Activated naive CD4-positive, alpha-beta T cell treated with anti-CD3 and anti-CD28 coated beads, Interleukin-2, amount 50 U/mL, for 72 hours (primary cell): ENCODE results near the gene ITK. TPM values are rescaled to one million over a fixed set of nuclear protein-coding genes. Genes with fewer than 3 reads are reported as not detected.
A peak's percentile ranks its signal among the peaks of the same experiment; 100 is the strongest.
"Not testable (repeated sequence)": the region's sequence is repeated elsewhere in the genome, so short reads cannot be mapped to it uniquely, and the experiment has no call there.

Source experiments
- ATAC-seq, 2 donors: fragments of 150-1000 bp; cut with Tn5 transposase; 2 replicates each; pipeline ENCODE4 v1.10.0; 2021; ENCODE audit warnings: mild to moderate bottlenecking in 2 of 2, moderate library complexity in 2 of 2
- DNase-seq, 2 donors: peaks; one replicate each; pipeline ENCODE4 v3.0.0; 2021 to 2022; ENCODE audit warnings: low spot score in 2 of 2
- H3K27ac Mint-ChIP-seq, 2 donors: one replicate each; pipeline ENCODE4 v1.8.0; 2022; ENCODE audit warnings: mild to moderate bottlenecking in 2 of 2, mixed read lengths in 2 of 2
- H3K36me3 Mint-ChIP-seq, 2 donors: one replicate each; pipeline ENCODE4 v1.8.0; 2022; ENCODE audit warnings: mixed read lengths in 2 of 2
- H3K9me3 Mint-ChIP-seq, 2 donors: one replicate each; pipeline ENCODE4 v1.8.0; 2022; ENCODE audit warnings: mixed read lengths in 2 of 2
- total RNA-seq, 2 donors: library from RNA; stranded (reverse); gene quantifications; one replicate each; pipeline ENCODE4 v1.2.3, GENCODE V29; 2022

The ITK gene
- total RNA-seq, 2 donors from 2014 or later: 203 to 308 TPM

DNA sequence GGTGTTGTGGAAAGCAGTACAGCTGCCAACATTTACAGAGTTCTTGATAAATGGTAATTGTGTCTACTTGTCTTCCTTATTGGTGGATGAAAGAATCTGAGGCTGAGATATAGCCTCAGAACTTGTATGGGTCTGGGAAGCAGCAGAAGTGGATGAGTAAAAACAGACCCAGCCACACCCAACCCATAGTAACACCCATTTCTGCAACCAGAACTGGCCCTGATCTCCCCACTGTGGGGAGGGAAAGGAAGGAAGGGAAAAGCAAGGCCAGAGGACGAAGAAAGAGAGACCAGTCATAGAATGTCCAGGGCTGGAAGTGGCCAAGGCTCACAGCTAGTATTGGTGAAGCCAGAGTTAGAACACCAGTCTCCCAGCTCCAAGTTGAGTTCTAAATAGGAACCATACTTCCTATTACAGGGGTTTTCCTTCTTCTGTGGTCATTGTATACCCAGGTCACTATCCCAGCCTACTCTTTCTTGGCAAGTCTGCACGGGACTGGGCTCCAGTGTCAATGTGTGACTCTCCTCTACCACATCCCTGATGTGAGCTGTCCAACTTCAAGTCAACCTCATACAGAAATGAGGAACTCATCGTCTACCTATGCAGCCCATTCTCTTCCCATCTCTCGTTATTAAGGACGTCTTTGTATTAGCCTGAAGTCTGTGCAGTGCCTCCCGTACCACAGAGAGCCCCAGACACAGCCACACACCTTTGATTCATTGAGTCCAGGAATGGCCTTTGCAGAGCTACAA is 35.9 kb downstream of the ITK start:
- Mint-ChIP-seq H3K9me3 (peaks cover 0 to 5% of the 10 kb centered on the region in 2 donors), H3K27ac (peak overlapping the region; percentile 95 to 98), H3K36me3 (peaks cover 68 to 86% of the 10 kb centered on the region in 2 donors)
- ATAC-seq: peak in 1 of 2 donors; percentile 27
- DNase-seq: no peak

DNA sequence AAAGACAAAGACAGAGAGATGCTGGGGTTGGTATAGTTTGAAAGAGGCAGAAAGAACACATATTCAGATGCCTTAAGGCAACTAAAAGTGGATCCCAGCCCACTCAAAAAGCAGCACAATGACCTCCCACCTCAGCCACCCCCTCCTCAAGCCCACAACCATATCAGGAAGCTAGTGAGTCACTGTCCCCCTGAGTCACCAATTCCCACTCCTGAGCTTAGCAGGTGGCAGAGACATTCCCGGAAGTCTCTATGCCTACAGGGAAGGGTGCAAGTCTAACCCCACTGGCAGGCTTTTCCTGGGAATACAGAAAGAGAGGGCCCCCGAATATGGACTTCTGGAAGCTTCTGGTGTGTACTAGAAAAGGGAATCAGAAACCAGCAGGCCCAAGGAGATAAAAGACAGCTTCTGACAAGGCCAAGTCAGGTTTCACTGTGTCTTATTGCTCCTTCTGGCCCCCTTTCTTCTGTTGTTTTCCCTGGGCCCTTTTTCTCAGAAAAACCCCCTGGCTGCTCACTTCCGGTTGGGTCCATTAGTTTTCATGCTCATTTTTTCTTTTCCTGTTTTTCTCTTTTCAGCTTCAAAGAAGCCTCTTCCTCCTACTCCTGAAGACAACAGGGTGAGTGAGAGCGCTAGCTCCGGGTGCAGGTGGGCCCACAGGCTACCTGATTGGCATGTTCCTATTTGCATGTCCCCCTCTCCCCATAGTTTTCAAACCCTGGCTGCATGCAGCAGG is 36.8 kb downstream of the ITK start:
- peak overlapping the region; percentile 95 to 98 for H3K27ac Mint-ChIP-seq
- H3K9me3 Mint-ChIP-seq: peaks cover 0 to under 1% of the 10 kb centered on the region in 2 donors
- ATAC-seq (peak; percentile 7 to 11), DNase-seq (peak in 1 of 2 donors; percentile 79)
- peaks cover 67 to 84% of the 10 kb centered on the region in 2 donors for H3K36me3 Mint-ChIP-seq

DNA sequence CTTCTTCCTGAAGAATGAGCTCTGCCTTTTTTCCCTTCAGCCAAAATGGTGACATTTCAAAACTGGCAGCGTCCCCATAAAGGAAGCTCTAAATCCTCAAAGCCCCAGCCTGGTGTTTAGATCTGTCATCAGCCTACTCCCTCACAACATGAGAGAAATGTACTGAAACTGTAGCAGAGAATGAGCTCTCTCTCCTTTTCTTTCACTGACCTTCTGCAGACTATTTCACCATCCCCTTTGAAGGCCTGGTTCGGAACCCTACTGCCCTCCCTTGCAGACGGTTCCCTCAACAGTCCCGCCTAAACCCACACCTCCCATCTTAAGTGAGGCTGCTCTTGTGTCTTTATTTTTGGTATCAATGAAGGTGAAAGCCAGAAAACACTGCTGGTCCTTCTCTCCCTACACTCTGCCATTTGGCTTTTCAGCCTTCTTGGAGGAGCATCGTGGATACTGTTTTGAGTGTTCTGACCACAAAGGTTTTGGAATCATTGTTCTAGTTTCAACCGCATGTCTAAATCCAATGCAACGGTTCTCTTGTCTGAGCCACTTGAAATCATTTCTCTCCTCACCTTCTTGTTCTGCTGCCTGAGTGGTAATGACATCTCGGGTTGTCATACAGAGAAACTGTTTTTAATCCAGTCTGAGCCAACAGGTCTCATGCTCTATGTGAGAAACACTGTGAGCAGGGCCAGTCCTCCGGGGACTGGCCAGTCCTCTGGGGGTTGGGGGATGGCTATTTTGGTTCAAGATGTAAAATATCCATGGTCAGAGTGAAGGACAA is 39.0 kb downstream of the ITK start:
- H3K27ac Mint-ChIP-seq: peak overlapping the region; percentile 95 to 98
- H3K36me3 Mint-ChIP-seq: peaks cover 59 to 80% of the 10 kb centered on the region in 2 donors
- ATAC-seq (peak; percentile 58 to 71), DNase-seq (peak; percentile 62 to 74)
- no peaks in the 10 kb centered on the region for H3K9me3 Mint-ChIP-seq

DNA sequence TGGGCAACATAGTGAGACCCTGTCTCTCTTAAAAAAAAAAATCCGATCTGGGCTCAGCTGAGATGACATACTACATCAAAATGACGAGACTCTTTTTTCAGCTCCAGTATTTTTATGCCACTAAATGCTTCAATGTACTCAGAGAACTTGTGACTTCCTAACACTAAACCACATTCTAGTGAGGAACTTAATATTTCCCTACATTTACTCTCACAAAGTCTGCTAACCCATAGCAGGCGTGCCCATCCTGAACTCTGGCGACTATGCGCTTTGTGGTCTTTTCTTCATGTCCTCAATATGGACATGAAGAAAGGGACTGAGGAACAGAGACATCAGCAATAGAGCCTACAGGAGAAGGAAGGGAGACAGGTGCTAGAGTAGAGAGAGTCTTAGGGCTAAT is 41.3 kb downstream of the ITK start:
- DNase-seq (no peak), ATAC-seq (peak in 1 of 2 donors; percentile 0)
- peak overlapping the region; percentile 95 to 99 for H3K27ac Mint-ChIP-seq
- H3K36me3 Mint-ChIP-seq: peaks cover 61 to 80% of the 10 kb centered on the region in 2 donors
- H3K9me3 Mint-ChIP-seq: peaks cover 0 to 3% of the 10 kb centered on the region in 2 donors

DNA sequence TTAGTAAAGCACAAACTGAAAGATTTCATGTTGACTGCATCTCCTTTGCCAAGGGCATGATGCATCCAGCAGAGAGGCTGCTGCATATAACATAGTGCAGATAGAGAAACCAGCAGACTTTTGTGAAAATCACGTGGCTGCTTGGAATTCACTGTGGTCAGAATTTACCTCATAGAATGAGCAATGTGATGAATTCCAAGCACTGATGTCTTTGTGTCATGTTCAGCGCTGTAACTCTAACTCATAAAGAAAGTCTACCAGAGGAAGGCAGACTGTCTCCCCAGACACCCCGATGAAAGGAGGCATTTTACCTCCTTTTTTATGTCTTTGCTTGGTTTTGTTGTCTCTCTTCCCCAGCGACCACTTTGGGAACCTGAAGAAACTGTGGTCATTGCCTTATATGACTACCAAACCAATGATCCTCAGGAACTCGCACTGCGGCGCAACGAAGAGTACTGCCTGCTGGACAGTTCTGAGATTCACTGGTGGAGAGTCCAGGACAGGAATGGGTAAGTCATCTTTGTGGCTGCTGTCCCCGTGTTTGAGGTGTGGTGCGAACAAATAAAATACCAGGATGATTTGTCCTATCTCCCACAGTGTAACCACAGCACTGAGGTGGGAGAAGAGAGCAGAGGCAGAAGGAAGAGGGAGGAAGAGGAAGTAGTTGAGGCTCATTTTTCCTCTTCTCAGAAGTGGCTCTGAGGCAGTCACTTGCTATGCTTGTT is 42.0 kb downstream of the ITK start:
- peak; percentile 59 to 74 for ATAC-seq
- Mint-ChIP-seq H3K27ac (peak overlapping the region; percentile 95 to 99), H3K36me3 (peaks cover 57 to 82% of the 10 kb centered on the region in 2 donors), H3K9me3 (peaks cover 0 to 3% of the 10 kb centered on the region in 2 donors)
- DNase-seq: peak; percentile 69 to 87

DNA sequence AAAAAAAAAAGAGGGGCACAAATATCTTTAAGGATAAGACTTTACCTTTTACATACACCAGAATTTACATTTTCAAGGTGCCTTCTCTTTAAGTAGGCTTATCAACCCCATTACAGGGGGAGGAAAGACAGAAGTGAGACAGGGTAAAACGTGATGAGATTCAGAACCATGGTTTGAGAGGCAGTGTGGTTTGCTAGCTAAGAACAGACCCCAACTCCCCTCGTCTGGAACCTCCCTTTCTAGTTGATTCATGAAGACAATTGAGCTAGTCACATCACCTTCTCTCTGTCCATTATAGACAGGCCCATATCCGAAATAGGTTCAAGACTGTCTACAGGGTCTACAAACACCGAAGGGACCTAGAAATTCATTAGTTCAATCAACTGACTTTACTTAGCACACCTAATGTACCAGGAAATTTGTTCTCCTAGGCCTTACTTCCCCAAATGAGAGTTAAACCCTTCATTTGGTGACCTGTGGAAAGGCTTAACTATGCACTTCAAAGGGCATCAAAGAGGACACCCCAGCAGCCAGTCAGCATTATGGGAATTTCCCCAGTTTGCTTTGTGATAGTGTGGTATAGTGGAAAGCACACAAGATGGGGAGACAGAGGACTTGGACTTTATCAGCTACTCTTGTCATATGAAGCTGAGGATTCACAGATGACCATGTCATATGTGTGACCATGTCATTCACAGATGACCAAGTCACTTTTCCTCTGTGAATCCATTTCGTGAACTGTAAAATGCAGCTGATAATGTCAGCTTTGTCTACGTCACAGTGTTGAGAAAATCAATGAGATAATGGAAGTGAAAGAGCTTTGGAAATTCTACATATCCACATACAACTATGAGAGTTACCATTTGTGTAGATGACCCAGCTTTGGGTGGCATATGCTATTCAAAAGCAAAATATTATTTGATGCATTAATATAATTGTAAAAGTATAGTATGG is 45.1 kb downstream of the ITK start:
- H3K27ac Mint-ChIP-seq: peak overlapping the region; percentile 93 to 95
- H3K9me3 Mint-ChIP-seq: peaks cover 0 to 3% of the 10 kb centered on the region in 2 donors
- DNase-seq (no peak), ATAC-seq (peak; percentile 3 to 59)
- H3K36me3 Mint-ChIP-seq: peaks cover 35 to 65% of the 10 kb centered on the region in 2 donors

DNA sequence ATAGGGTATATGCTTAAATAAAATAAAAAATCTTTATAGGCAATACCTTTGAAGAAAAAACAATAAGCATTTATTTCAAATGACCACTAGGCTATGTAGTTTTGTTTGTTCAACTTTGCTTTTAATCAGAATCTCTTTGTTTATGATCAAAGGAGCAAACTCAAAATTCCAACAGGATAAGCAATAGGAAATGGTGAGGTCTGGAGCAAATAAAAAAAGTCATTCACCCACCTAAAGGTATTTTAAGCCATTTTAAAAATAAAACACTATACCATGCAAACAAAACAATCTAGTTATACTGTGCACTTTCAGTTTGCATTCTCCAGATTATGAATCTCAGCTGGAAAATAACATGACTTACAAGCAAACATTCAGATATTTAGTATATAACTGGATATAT is 50.0 kb downstream of the ITK start:
- Mint-ChIP-seq H3K9me3 (peaks cover 0 to 3% of the 10 kb centered on the region in 2 donors), H3K36me3 (peaks cover 38 to 68% of the 10 kb centered on the region in 2 donors)
- ATAC-seq: peak in 1 of 2 donors; percentile 26

DNA sequence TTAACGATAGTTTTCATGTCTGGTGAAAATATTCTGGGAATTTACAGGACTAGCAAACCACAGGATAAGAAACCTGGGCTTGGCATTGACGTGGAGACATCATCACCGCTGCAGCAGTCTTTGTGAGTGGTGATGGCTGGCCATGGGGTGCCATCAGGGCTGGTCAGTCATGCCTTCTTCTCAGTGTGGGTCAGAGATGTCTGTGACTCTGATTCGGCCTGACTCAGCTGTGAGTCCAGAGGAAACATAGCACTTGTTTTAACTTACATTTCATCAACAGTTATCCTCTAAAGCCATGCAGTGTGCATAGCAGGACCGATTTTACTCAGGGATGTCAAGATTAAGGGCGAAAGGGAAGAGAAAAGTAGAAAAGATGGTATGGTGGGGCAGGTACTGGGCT is 52.1 kb downstream of the ITK start:
- ATAC-seq (peak in 1 of 2 donors; percentile 64), DNase-seq (no peak)
- Mint-ChIP-seq H3K36me3 (peaks cover 39 to 60% of the 10 kb centered on the region in 2 donors), H3K27ac (peak overlapping the region; percentile 38 to 81), H3K9me3 (no peaks in the 10 kb centered on the region)

More for the DNA sequence above, 50.0 kb downstream of the ITK start:
- no peak for DNase-seq
- peak overlapping the region in 1 of 2 donors; percentile 69 for H3K27ac Mint-ChIP-seq

DNA sequence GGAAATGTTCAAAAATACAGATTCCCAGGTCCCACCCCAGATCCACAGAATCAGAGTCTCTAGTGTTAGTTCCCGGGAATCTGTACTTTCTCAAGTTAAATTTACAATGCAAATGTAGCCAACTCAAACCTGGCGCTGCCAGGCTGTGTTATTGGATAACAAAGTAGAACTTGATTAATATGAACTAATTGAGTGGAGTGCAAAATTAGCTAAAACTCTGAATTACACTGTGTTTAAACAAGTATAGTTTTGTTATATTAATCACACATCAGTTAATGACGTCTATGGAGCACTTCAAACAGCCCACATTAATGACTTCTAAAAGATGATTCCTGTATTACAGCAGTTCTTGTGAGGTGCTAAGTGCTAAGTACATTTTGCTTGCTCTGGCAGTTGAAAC is 52.9 kb downstream of the ITK start:
- peak overlapping the region; percentile 38 to 81 for H3K27ac Mint-ChIP-seq
- peak; percentile 47 to 68 for ATAC-seq
- H3K9me3 Mint-ChIP-seq: no peaks in the 10 kb centered on the region
- DNase-seq: no peak
- H3K36me3 Mint-ChIP-seq: peaks cover 44 to 68% of the 10 kb centered on the region in 2 donors

DNA sequence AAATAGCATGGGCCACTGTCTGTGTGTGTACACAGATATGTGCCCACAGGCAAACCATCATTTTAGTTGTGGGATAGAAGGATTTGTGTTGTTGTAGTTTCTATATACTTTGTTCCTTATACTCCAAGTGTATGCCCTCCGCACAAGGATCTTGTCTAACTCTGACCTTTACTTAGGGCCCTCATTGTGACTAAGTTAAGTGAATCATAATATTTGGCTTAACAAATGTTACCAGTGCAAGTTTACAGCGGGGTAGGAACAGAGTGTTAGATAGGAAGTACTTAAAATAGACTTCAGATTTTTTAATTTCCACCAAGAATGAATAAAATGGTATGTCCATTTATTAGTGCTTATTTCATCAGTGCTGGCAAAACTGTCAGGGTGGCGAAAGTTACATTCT is 55.8 kb downstream of the ITK start:
- Mint-ChIP-seq H3K36me3 (peaks cover 63 to 83% of the 10 kb centered on the region in 2 donors), H3K9me3 (no peaks in the 10 kb centered on the region), H3K27ac (peak overlapping the region; percentile 50 to 65)
- ATAC-seq (peak in 1 of 2 donors; percentile 58), DNase-seq (no peak)

DNA sequence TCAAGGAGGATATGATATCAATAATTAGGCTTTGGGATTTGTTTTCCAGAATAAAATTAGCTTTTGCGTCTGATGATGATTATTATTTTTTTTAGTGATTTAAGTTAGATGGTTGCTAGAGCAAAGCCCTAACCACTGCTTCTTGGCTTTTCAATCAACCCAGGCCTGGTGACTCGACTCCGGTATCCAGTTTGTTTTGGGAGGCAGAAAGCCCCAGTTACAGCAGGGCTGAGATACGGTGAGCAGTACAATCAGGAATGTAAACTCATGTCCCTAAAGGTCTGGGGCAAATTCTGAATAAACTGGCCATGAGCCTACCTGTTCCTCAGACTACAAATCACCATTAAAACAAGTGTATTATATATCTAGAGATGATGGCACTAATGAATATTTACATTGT is 60.8 kb downstream of the ITK start:
- H3K27ac Mint-ChIP-seq: no peak overlapping the region
- peaks cover 67 to 90% of the 10 kb centered on the region in 2 donors for H3K36me3 Mint-ChIP-seq
- DNase-seq: no peak
- no peak for ATAC-seq
- no peaks in the 10 kb centered on the region for H3K9me3 Mint-ChIP-seq

DNA sequence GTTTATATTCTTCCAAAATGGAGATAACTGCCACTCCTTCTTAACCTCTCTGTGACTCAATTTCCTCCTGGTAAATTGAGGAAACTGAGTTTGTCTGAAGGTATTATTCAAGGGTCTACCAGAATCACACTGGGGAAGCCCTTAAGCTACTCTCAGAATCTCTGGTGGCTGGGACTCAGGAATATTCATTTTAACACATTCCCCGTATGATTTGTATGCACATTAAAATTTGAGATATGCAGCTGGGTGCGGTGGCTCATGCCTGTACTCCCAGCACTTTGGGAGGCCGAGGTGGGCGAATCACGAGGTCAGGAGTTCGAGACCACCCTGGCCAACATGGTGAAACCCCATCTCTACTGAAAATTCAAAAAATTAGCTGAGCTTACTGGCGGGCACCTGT is 64.1 kb downstream of the ITK start:
- not testable (repeated sequence) for ATAC-seq, DNase-seq, H3K9me3 Mint-ChIP-seq
- peaks cover 76 to 93% of the 10 kb centered on the region in 2 donors for H3K36me3 Mint-ChIP-seq
- H3K27ac Mint-ChIP-seq: peak overlapping the region; percentile 83 to 86

DNA sequence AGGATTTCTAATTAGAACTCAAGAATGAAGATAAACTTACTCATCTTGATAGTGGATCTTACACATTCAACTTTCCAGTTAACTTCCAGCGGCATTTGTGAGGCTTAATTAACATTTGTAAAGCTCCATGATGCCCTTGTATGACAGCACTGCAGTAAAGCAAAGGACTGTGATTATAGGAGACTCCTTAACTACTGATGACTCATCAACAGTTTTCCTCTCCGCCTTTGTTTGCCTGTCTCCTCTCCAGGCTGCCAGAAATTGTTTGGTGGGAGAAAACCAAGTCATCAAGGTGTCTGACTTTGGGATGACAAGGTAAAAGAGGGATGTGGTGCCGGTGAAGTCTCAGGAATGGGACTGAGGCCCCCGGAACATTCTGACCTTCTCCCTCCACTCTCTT is 64.8 kb downstream of the ITK start:
- peaks cover 69 to 92% of the 10 kb centered on the region in 2 donors for H3K36me3 Mint-ChIP-seq
- no peaks in the 10 kb centered on the region for H3K9me3 Mint-ChIP-seq
- DNase-seq (no peak), ATAC-seq (no peak)
- peak overlapping the region; percentile 83 to 98 for H3K27ac Mint-ChIP-seq

DNA sequence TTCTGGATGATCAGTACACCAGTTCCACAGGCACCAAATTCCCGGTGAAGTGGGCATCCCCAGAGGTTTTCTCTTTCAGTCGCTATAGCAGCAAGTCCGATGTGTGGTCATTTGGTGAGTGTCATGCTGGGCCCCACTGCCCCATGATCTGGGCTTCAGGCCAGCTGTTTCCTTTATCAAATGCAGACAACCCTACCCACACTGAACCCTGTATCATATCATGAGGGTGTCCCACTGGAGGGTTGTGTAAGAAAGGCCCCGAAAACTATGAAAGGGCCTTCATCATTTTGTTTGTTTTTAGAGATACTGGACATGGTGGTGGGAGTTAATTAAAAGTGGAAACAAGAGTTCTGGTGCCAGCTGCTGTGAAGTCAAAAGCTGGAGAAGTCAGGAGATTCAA is 65.2 kb downstream of the ITK start:
- Mint-ChIP-seq H3K9me3 (no peaks in the 10 kb centered on the region), H3K27ac (peak overlapping the region; percentile 83 to 98), H3K36me3 (peaks cover 65 to 90% of the 10 kb centered on the region in 2 donors)
- ATAC-seq (no peak), DNase-seq (no peak)

DNA sequence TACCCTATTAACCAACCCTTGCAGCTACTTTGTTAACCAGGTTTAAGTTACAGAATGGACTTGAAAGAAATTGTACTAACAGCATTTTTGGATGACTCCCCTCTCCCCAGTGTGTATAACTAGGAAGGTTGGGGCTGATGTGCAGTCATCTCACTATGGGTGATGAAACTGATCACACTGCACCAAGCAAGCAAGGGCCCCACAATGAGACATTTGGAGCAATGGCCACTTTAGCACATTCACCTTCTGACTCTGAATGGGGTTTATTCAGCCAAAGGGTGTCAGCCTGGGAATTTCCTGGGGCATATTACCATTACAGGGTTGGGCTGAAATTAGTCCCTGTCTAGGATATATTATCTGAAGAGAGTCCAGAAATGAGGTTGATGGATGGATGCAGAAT is 66.6 kb downstream of the ITK start:
- Mint-ChIP-seq H3K27ac (peak overlapping the region; percentile 83 to 98), H3K36me3 (peaks cover 67 to 89% of the 10 kb centered on the region in 2 donors), H3K9me3 (no peaks in the 10 kb centered on the region)
- DNase-seq: peak in 1 of 2 donors; percentile 59
- ATAC-seq: peak; percentile 81 to 87
